Measurements from ENCODE around the gene FBXO42.

DNA sequence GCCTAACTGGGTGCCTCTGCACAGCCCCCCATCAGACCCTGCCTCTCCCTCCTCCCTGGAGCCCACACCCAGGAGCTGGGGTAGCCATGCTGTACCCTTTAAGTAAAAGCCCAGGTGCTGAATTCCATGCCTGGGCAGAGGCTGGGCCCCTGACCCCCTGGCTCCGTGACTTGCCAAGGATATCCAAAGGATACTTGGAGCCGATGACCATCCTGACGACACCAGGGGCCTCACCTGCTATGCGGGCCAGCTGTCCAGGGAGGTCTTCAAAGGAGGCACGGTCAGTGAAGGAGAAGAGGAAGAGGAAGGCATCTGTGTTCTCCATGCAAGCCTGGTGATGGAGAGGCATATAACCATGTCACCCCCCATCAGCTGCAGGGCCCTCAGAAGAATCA lies 120.0 kb downstream of the FBXO42 start:
- TF ChIP-seq, protein P1, sequence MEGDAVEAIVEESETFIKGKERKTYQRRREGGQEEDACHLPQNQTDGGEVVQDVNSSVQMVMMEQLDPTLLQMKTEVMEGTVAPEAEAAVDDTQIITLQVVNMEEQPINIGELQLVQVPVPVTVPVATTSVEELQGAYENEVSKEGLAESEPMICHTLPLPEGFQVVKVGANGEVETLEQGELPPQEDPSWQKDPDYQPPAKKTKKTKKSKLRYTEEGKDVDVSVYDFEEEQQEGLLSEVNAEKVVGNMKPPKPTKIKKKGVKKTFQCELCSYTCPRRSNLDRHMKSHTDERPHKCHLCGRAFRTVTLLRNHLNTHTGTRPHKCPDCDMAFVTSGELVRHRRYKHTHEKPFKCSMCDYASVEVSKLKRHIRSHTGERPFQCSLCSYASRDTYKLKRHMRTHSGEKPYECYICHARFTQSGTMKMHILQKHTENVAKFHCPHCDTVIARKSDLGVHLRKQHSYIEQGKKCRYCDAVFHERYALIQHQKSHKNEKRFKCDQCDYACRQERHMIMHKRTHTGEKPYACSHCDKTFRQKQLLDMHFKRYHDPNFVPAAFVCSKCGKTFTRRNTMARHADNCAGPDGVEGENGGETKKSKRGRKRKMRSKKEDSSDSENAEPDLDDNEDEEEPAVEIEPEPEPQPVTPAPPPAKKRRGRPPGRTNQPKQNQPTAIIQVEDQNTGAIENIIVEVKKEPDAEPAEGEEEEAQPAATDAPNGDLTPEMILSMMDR (IDR thresholded peaks at IDR 0.05) = no peak
- no peak for TF ChIP-seq POLR2A (IDR thresholded peaks at IDR 0.05)
